ENCODE data around the gene RBPJL.

RBPJL gene

GRCh38 chr20:45340236-45340847, 33.7 kb downstream of the RBPJL start:
- TF ChIP-seq, protein P1, sequence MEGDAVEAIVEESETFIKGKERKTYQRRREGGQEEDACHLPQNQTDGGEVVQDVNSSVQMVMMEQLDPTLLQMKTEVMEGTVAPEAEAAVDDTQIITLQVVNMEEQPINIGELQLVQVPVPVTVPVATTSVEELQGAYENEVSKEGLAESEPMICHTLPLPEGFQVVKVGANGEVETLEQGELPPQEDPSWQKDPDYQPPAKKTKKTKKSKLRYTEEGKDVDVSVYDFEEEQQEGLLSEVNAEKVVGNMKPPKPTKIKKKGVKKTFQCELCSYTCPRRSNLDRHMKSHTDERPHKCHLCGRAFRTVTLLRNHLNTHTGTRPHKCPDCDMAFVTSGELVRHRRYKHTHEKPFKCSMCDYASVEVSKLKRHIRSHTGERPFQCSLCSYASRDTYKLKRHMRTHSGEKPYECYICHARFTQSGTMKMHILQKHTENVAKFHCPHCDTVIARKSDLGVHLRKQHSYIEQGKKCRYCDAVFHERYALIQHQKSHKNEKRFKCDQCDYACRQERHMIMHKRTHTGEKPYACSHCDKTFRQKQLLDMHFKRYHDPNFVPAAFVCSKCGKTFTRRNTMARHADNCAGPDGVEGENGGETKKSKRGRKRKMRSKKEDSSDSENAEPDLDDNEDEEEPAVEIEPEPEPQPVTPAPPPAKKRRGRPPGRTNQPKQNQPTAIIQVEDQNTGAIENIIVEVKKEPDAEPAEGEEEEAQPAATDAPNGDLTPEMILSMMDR (IDR thresholded peaks at IDR 0.05; ENCODE audit: low read depth, low read length, missing control alignments): no peak
- H3K4me3 ChIP-seq (replicated peaks; ENCODE audit: low read depth, low read length): no peak overlapping the region
- DNase-seq (ENCODE audit: extremely low read depth, low read depth): no peak

GRCh38 chr20:45340951-45341350, 34.3 kb downstream of the RBPJL start:
- no peak for DNase-seq (ENCODE audit: extremely low read depth, low read depth)
- TF ChIP-seq, protein P1 (IDR thresholded peaks at IDR 0.05; ENCODE audit: low read depth, low read length, missing control alignments): no peak
- H3K4me3 ChIP-seq (replicated peaks; ENCODE audit: low read depth, low read length): no peak overlapping the region

DNA sequence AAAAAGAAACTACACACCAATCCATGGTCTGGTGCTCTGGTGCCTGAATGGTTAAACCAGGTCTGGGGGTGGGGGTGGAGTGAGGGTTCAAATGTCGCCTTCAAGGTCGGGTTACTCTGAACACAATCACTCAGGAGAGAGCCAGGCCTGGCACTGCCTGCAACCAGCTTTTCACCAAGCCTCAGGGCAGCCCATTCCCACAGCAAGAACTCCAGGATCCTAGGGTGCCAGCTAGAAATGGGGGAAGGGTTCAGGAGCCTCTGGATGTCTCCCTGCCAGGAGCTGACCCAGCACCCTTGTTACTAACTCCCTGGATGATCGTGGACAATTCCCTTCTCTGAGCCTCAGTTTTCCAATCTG, 34.9 kb downstream of the RBPJL start:
- TF ChIP-seq, protein P1 (IDR thresholded peaks at IDR 0.05; ENCODE audit: low read depth, low read length, missing control alignments): no peak
- H3K4me3 ChIP-seq (replicated peaks; ENCODE audit: low read depth, low read length): no peak overlapping the region
- no peak for DNase-seq (ENCODE audit: extremely low read depth, low read depth)

DNA sequence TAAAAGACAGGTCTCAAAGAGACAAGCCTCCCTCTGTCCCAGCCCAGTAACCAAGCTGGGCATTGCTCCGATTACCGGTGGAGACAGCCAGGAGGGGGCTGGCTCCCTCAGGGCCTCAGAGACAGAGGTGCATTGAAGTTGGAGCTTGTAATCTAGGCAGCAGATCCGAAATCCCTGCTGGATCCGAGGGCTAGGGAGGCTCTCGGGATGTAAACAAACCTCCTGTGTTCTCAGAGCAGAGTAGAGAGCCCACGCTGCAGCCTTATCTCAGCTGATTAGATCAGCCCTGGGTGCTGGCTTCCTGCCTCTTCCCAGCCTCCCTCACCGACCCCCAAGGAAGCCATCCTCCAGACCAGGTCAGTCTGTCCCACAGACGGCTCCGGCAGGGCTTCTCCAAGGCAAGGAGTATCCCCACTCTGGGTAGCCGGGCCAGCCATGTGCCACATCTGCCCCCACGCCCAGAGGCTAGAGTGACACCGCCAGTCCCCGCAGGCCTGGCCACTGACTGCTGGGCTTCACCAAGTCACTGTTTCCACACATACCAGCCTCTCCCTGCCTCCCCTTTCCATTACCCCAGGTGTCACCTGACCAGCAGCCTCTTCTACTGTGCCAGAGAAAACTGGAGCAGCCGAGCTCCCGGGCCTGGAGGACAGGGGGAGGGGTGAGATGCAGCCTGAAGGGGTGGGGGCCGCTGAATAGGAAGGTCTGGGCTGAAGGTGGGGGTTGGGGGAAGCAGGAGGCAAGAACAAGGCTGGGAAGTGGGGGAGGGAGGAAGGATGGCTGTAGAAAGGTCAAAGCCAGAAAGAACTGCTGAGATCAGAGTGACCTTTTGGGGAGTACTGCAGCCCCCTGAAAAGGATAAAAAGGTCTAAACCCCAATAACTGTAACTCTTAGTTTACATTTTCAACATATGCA, 35.6 kb downstream of the RBPJL start:
- no peak for DNase-seq (ENCODE audit: extremely low read depth, low read depth)
- TF ChIP-seq, protein P1 (IDR thresholded peaks at IDR 0.05; ENCODE audit: low read depth, low read length, missing control alignments): no peak
- peak overlapping the region; percentile 75 for H3K4me3 ChIP-seq (replicated peaks; ENCODE audit: low read depth, low read length)

DNA sequence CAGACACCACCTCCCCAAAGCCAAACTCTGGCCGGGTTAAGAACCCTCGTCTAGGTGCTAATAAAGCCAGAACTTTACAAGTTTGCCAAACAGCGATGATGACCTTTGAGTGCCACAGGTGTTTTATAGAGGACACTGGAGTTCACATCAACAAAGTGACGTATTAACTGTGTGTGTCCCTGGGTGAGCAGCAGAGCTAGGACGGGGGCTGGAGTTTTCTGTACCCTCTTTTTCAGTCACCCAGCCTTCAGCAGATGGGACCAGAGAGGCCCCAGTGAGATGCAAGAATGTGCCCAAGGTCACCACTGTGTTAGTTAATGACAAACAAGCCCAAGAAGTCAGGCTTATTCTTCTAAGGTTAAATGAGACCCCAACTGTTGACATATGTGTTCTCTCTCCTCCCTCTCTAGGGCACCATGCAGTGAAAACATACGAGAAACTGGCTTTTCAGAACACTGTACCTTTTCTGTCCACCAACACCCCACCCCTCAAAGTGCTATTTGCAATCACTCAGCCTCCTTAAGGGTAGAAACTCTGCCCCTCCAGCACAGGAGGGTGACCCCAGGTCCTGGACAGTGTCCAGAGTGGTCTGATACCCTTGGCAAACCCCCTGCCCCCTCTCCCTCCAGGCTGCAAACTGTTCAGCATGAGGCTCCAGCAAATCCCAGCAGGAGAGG, 36.4 kb downstream of the RBPJL start:
- H3K4me3 ChIP-seq (replicated peaks; ENCODE audit: low read depth, low read length): peak overlapping the region; percentile 75
- TF ChIP-seq, protein P1 (IDR thresholded peaks at IDR 0.05; ENCODE audit: low read depth, low read length, missing control alignments): no peak
- no peak for DNase-seq (ENCODE audit: extremely low read depth, low read depth)

DNA sequence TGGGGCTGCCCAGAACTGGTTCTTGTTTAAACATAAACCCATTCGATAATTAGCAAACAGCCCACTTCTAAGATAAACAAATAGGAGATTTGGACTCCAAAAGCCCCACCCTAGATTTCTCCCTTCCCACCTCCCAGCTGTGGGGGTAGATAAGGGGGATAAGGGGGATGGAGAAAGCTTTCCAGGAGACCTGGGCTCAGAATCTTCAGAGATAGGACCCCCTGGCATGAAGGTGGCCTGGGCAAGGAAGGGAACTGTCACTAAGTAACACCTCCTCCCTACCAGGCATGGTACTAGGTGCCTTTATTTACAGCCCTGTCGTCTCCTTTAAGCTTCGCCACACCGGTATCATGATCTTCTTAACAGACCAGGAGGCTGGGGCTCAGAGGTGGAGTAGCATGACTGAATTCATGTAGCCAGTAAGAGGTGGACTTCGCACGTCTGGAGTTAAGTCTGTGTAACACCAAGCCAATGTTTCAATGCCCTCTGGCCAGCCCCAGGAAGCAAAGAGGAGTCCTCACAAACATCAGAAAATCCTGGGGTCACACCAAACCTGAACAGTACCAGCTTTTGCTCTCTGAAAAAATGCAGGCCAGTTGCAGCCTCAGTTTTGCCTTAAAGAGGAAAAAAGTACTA, 37.0 kb downstream of the RBPJL start:
- peak overlapping the region; percentile 75 for H3K4me3 ChIP-seq (replicated peaks; ENCODE audit: low read depth, low read length)
- TF ChIP-seq, protein P1 (IDR thresholded peaks at IDR 0.05; ENCODE audit: low read depth, low read length, missing control alignments): no peak
- DNase-seq (ENCODE audit: extremely low read depth, low read depth): no peak
